Fibroblast of the conjunctiva (primary cell): Measurements from ENCODE around the gene BCL2L1.
"Not testable (repeated sequence)": the region's sequence is repeated elsewhere in the genome, so short reads cannot be mapped to it uniquely, and the experiment has no call there.

Source experiments
- DNase-seq: peaks from one replicate; pipeline ENCODE4 v3.0.0-alpha.2; 2010; ENCODE audit warnings: low read depth

BCL2L1 gene

DNA sequence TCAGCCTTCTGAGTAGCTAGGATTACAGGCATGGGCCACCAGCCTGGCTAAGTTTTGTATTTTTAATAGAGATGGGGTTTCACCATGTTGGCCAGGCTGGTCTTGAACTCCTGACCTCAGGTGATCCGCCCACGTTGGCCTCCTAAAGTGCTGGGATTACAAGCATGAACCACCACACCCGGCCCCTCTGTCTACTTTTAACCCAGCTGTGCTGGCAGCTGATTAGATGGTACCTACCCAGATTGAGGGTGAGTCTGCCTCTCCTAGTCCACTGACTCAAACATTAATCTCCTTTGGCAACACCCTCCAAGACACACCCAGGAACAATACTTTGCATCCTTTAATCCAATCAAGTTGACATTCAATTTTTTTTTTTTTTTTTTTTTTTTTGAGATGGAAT, 74.6 kb downstream of the BCL2L1 start:
- DNase-seq: not testable (repeated sequence)

GRCh38 chr20:31644701-31645100, 78.0 kb downstream of the BCL2L1 start:
- DNase-seq: no peak

DNA sequence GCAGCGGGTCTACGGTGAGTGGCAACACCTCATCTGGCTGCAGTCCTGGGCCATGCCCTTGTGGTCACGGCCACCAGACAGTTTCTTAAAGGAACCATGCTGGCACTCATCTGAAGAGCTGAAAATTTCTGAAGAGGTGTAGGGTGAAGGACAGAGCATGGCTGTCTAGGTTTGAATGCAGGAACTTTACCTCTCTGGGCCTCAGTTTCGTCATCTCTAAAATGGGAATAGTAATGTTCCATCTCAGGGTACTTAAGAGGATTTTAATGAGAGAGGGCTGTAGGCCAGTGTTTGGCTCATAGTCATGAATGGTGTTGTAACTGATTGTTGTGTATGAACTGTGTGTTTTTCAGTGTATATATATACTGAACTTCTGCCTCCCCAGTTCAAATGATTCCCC, 79.1 kb downstream of the BCL2L1 start:
- no peak for DNase-seq

GRCh38 chr20:31642837-31643236, 79.8 kb downstream of the BCL2L1 start:
- DNase-seq: no peak

GRCh38 chr20:31641391-31641790, 81.3 kb downstream of the BCL2L1 start:
- no peak for DNase-seq

DNA sequence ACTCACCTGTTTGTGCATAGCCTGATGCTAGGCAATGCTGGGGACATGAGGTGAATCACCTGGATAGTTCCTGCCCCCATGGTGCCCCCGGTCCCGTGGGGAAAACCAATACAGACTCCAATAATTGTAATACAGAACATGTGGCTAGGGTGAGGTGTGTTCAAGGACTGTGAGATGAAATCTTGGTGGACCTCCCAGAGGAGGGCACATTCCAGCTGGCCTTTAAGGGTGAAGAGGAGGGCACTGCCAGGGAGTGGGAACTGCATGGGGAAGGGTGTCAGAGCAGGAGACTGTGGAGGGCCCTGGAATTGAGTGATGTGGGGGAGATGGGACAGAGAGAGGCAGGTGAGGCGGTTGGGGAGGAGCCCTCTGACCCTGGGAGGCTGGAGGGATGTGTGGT, 82.4 kb downstream of the BCL2L1 start:
- DNase-seq: no peak

DNA sequence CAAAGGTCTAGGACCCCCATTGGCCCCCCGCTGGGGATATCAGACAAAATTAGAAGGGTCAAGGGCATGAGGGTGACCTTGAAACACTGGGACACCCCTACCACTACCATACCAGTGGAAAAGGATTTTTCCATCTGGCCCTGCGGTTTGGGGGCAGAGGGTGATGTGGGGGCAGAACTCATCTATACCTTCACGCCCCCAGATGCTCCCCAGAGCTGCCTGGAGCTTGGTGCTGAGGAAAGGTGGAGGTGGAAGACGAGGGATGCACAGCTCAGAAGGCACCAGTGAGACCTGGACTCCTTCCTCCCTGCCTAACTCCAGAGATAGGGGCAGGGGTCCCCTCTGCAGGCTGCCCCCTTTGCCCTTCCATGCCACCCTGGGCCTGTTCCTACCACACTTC, 83.9 kb downstream of the BCL2L1 start:
- DNase-seq: no peak

DNA sequence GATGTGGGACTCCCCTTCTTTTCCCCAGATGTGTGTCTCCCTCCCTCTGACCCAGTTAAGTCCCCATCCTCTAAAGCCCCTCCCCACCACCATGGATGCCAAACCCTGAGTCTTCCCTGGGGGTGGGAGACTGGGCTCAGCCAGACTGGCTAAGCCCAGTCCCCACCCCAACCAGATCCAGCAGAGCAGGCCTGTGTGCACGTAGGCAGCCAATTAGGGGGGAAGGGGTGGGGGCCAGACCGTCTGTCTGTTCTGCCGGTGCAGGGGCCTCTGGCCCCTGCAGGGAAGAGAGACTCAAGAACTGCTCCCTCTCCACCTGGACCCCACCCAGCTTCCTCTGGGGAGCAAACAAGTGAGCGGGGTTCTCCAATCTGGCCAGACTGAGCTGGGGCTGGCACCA, 84.4 kb downstream of the BCL2L1 start:
- no peak for DNase-seq

DNA sequence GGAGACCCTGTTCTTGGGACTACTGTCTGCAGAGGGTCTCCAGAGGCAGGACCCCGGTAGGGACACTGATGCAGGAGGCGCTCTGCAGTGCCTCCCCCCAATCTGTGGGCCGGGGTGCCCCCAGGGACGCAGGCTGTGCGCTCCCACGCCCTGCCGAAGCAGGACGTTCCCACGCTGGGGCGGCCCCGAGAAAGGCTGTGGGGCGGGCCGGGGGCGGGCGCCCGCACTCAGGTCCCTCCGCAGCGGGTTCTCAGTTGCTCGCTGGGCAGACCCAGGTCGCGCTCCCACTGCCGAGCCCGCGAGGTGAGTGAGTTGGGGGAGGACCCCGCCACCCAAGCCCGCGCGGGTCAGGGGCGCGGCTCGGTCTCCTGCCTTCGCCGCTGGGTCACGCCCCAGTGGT, 85.0 kb downstream of the BCL2L1 start, which contains the start of gene COX4I2:
Gene COX4I2, plus strand, starts transcription at position 253 of the 400 bp plus-strand sequence. CDS start 1,106 bp downstream, outside the sequence.
- no peak for DNase-seq

DNA sequence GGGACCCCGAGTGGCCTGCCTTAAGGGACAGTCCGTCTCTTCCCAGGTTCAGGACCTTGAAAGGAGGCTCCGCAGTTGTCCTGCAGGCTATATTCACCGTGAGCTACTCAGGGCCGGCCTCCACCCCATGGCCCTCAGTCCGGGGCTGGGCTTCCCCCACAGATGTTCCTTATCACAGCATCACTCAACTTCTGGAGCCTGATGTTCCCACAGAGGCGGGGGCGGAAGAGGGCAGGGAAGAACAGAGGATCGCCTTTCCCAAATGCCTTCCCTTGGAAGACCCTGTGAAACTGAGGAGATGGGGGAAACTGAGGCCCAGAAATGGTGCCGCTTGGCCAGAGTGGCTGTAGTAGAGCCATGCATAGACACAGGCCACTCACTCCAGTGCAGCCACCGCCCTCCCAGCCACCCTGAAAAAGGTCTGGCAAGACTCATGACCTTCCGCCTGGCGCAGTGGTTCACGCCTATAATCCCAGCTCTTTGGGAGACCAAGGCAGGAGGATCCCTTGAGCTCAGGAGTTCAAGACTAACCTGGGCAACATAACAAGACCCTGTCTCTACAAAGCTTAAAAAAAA, 89.2 kb downstream of the BCL2L1 start:
- DNase-seq: no peak

- DNase-seq: no peak
Measured at GRCh38 chr20:31632548-31633338, 89.9 kb downstream of the BCL2L1 start.

DNA sequence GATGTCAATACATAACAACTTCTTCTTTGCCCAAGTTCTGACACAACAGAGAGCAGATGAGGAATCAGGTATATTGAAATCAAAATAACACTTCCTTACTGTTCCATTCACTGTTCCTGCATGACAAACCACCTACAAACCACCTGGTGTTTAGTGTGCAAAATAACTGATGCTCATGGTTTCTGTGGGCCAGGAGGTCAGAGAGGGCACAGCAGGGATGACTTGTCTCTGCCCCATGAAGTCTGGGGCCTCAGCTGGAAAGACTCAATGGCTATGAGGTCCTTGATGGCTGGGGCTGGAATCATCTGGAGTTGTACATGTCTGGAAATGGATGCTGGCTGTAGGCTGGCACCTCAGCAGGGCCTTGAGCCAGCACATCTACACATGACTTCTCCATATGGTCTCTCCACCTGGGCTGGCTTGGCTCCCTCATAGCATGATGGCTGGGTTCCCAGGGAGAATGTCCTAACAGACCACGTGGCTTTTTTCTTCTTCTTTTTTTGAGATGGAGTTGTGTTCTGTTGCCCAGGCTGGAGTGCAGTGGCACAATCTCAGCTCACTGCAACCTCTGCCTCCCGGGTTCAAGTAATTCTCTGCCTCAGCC, 92.4 kb downstream of the BCL2L1 start:
- no peak for DNase-seq

DNA sequence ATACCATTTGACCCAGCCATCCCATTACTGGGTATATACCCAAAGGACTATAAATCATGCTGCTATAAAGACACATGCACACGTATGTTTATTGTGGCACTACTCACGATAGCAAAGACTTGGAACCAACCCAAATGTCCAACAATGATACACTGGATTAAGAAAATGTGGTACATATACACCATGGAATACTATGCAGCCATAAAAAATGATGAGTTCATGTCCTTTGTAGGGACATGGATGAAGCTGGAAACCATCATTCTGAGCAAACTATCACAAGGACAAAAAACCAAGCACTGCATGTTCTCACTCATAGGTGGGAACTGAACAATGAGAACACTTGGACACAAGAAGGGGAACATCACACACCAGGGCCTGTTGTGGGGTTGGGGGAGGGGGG, 94.6 kb downstream of the BCL2L1 start:
- not testable (repeated sequence) for DNase-seq

DNA sequence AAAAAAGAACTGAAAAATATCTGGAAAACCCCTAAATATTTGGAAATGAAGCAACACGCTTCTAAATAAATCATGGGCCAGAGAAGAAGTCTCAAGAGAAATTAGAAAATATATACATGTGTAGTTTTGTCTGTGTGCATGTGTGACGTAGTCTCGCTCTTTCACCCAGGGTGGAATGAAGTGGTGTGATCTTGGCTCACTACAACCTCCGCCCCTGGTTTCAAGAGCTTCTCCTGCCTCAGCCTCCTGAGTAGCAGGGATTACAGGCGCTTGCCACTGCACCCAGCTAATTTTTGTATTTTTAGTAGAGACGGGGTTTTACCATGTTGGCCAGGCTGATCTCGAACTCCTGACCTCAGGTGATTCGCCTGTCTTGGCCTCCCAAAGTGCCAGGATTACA, 96.1 kb downstream of the BCL2L1 start:
- not testable (repeated sequence) for DNase-seq

DNA sequence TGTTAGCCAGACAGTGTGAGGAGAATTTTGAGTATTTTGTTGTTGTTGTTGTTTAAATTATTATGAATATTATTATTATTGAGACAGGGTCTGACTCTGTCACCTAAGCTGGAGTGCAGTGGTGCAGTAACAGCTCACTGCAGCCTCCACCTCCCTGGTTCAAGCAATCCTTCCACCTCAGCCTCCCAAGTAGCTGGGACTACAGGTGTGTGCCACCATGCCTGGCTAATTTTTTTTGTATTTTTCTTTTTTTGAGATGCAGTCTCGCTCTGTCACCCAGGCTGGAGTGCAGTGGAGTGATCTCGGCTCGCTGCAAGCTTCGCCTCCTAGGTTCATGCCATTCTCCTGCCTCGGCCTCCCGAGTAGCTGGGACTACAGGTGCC, 99.6 kb downstream of the BCL2L1 start:
- DNase-seq: not testable (repeated sequence)

DNA sequence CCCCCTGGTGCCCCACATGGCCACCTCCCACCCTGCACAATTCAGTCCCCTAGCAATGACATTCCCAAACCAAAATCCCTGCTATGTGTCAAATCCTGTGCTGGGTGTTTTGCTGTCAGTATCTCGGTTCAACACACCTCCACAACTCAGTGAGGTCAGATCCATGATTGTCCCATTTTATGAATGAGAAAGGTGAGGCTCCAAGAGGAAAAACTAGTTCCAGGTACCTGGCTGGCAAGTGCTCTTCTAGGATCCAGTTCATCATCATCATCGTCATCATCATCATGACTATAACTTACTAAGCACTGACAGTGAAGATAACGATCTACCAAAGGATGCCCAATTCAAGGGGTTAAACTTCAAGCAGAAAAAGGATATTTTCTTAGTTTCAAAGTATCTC, 102.4 kb downstream of the BCL2L1 start:
- DNase-seq: no peak

GRCh38 chr20:31617432-31618104, 105.1 kb downstream of the BCL2L1 start:
- no peak for DNase-seq

DNA sequence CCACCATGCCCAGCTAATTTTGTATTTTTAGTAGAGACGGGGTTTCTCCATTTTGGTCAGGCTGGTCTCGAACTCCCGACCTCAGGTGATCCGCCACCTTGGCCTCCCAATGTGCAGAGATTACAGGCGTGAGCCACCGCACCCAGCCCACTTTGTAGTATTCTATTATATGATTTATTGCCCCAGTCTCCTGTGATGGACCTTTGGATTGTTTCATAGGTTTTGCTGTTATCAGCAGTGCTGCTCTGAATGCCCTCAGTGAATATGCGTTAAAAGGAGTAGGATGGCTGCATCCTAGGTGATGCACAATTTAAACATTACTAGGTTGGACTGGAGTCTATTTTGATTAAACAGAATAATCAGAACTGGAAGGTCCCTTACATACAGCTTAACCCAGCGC, 107.3 kb downstream of the BCL2L1 start:
- DNase-seq: no peak
